HL-60 (cell line): ENCODE results near the gene SETD4.

Experiments
- DNase-seq, 2 experiments: peaks; one replicate each; pipeline ENCODE4 v3.0.0-alpha.2; 2010 to 2020; ENCODE audit warnings: low read depth in 1 of 2, low spot score in 1 of 2
- H3K27ac ChIP-seq: fragments of 250-450 bp; sonication (Bioruptor Pico); replicated peaks from 2 replicates; pipeline ENCODE4 v1.5.1; 2020; ENCODE audit warnings: mild to moderate bottlenecking, moderate library complexity
- H3K27me3 ChIP-seq: fragments of 250-450 bp; sonication (Bioruptor Pico); 2 replicates; pipeline ENCODE4 v1.5.1; 2021; ENCODE audit warnings: mild to moderate bottlenecking, moderate library complexity; ENCODE audit not compliant: insufficient read depth, poor library complexity, severe bottlenecking
- H3K4me3 ChIP-seq: replicated peaks from 2 replicates; pipeline ENCODE4 v1.5.1; 2011; ENCODE audit warnings: mild to moderate bottlenecking, control low read depth, low read length; ENCODE audit not compliant: insufficient read depth
- GABPA ChIP-seq: IDR thresholded peaks from 2 replicates; pipeline ENCODE4 v1.6.1; 2012; ENCODE audit warnings: low read depth
- POLR2AphosphoS5 ChIP-seq: IDR thresholded peaks from 2 replicates; pipeline ENCODE4 v1.6.1; 2012; ENCODE audit warnings: low read depth
- REST ChIP-seq: IDR thresholded peaks from 2 replicates; pipeline ENCODE4 v1.6.1; 2012; ENCODE audit warnings: low read depth; ENCODE audit not compliant: insufficient replicate concordance
- SPI1 ChIP-seq: IDR thresholded peaks from 2 replicates; pipeline ENCODE4 v1.6.1; 2012; ENCODE audit warnings: low read depth, mild to moderate bottlenecking, borderline replicate concordance
- TF ChIP-seq, protein P1 (sequence below): IDR thresholded peaks from one replicate; pipeline ENCODE4 v1.5.1; 2011; ENCODE audit warnings: low read length, control low read depth, inconsistent platforms; ENCODE audit not compliant: insufficient read depth

The SETD4 gene

DNA sequence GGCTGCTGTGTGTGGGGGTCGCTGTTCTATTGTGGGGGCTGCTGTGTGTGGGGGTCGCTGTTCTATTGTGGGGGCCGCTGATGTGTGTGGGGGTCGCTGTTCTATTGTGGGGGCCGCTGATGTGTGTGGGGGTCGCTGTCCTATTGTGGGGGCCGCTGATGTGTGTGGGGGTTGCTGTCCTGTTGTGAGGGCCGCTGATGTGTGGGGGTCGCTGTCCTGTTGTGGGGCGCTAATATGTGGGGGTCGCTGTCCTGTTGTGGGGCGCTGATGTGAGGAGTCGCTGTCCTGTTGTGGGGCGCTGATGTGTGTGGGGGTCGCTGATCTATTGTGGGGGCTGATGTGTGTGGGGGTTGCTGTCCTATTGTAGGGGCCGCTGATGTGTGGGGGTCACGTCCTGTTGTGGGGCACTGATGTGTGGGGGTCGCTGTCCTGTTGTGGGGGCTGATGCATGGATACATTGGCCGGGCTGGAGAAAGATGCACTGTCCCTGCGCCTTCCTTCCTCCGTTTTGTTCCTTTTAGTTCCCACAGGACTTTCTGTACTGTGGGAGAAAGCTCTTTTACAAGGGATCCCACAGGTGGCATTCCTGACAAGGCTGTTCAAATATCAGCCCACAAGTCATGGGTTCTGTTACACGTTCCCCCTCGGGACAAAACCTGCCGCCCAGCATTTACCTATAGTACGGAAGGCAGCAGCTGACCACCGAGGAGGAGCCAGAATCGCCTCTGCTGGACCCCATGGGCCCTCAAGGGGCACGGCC lies 27.5 kb downstream of the SETD4 start:
- Histone ChIP-seq H3K27me3 (no peaks in the 10 kb centered on the region), H3K4me3 (no peak overlapping the region), H3K27ac (no peak overlapping the region)
- no peak for DNase-seq
- TF ChIP-seq GABPA: no peak
- TF ChIP-seq, protein P1, sequence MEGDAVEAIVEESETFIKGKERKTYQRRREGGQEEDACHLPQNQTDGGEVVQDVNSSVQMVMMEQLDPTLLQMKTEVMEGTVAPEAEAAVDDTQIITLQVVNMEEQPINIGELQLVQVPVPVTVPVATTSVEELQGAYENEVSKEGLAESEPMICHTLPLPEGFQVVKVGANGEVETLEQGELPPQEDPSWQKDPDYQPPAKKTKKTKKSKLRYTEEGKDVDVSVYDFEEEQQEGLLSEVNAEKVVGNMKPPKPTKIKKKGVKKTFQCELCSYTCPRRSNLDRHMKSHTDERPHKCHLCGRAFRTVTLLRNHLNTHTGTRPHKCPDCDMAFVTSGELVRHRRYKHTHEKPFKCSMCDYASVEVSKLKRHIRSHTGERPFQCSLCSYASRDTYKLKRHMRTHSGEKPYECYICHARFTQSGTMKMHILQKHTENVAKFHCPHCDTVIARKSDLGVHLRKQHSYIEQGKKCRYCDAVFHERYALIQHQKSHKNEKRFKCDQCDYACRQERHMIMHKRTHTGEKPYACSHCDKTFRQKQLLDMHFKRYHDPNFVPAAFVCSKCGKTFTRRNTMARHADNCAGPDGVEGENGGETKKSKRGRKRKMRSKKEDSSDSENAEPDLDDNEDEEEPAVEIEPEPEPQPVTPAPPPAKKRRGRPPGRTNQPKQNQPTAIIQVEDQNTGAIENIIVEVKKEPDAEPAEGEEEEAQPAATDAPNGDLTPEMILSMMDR: no peak

- no peak for TF ChIP-seq REST
- no peak for TF ChIP-seq SPI1
- no peak for DNase-seq
- Histone ChIP-seq H3K27ac (no peak overlapping the region), H3K4me3 (no peak overlapping the region), H3K27me3 (no peaks in the 10 kb centered on the region)
Measured at GRCh38 chr21:36030581-36031189, 29.6 kb downstream of the SETD4 start.

- no peak for DNase-seq
- no peaks in the 10 kb centered on the region for H3K27me3 ChIP-seq
- no peak overlapping the region for H3K4me3 ChIP-seq
- H3K27ac ChIP-seq: no peak overlapping the region
- TF ChIP-seq GABPA (no peak), REST (no peak), POLR2AphosphoS5 (no peak), SPI1 (no peak)
- TF ChIP-seq, protein P1: no peak
Measured at GRCh38 chr21:36029309-36029708, 31.0 kb downstream of the SETD4 start.

GRCh38 chr21:36028127-36029069 lies 31.9 kb downstream of the SETD4 start:
- no peak overlapping the region for H3K27ac ChIP-seq
- no peaks in the 10 kb centered on the region for H3K27me3 ChIP-seq
- peak; percentile 42 to 71 for DNase-seq
- no peak for TF ChIP-seq REST
- TF ChIP-seq, protein P1: peak; percentile 98
- TF ChIP-seq GABPA: no peak
- TF ChIP-seq SPI1: no peak
- H3K4me3 ChIP-seq: no peak overlapping the region
